Upper lobe of left lung (tissue), 6 donors: Measurements from ENCODE around the gene NHLRC1. TPM values are rescaled to one million over a fixed set of nuclear protein-coding genes. Genes with fewer than 3 reads are reported as not detected.

Experiments
- ATAC-seq, 2 donors: fragments of 200-7000 bp; cut with Tn5 transposase; one replicate each; pipeline ENCODE4 v1.9.1; 2022; ENCODE audit warnings: mild to moderate bottlenecking in 2 of 2, moderate library complexity in 2 of 2; ENCODE audit not compliant: low FRiP score in 2 of 2
- DNase-seq, 2 donors: peaks; one replicate each; pipeline ENCODE4 v3.0.0-alpha.2; 2019 to 2020
- H3K27ac ChIP-seq, 4 donors: fragments of 200-600 bp; sonication (generic); one replicate each; pipeline ENCODE4 v1.5.1; 2016 to 2019
- H3K27me3 ChIP-seq, 4 donors: fragments of 200-600 bp; sonication (generic); one replicate each; pipeline ENCODE4 v1.5.1; 2017 to 2019
- H3K36me3 ChIP-seq, 4 donors: fragments of 200-600 bp; sonication (generic); one replicate each; pipeline ENCODE4 v1.5.1; 2016 to 2019
- H3K4me1 ChIP-seq, 4 donors: fragments of 200-600 bp; sonication (generic); one replicate each; pipeline ENCODE4 v1.5.1; 2018 to 2019
- H3K4me3 ChIP-seq, 4 donors: fragments of 200-600 bp; sonication (generic); one replicate each; pipeline ENCODE4 v1.5.1; 2017 to 2019; ENCODE audit warnings: mild to moderate bottlenecking in 2 of 4, moderate library complexity in 1 of 4
- H3K9me3 ChIP-seq, 4 donors: fragments of 200-600 bp; sonication (generic); one replicate each; pipeline ENCODE4 v1.5.1; 2018 to 2019
- EP300 ChIP-seq, 4 donors: sonication (generic); formaldehyde crosslinking; IDR thresholded peaks; one replicate each; pipeline ENCODE4 v1.5.1; 2017; ENCODE audit warnings: antibody characterized with exemption in 4 of 4, control low read depth in 2 of 4
- POLR2A ChIP-seq, 4 donors: fragments of 450-650 bp; IDR thresholded peaks; one replicate each; pipeline ENCODE4 v1.5.1; 2016 to 2017; ENCODE audit warnings: antibody characterized with exemption in 4 of 4, mild to moderate bottlenecking in 2 of 4
- POLR2AphosphoS5 ChIP-seq, 2 donors: sonication (generic); formaldehyde crosslinking; IDR thresholded peaks; one replicate each; pipeline ENCODE4 v1.5.1; 2017; ENCODE audit warnings: antibody characterized with exemption in 2 of 2
- WGBS, 2 donors: methylation state at CpG; one replicate each; pipeline ENCODE4 v1.1.5; 2017 to 2018; 5-methylcytosine and 5-hydroxymethylcytosine counted together
- total RNA-seq, 6 donors: library from RNA; depleted of rRNA in 4 of 6; stranded (reverse); fragments of >200 nt in 4 of 6; gene quantifications; one replicate each; pipeline versions ENCODE4 v1.1.0 to v1.2.1, GENCODE V29; 2016 to 2021
- TF ChIP-seq, protein P1 (sequence below), 6 experiments: fragments of 450-650 bp in 4 of 6; fragments of 200-600 bp in 2 of 6; sonication (generic) in 2 of 6; IDR thresholded peaks; one replicate each; pipeline ENCODE4 v1.5.1; 2016 to 2019; ENCODE audit warnings: antibody characterized with exemption in 6 of 6
- donor health status: DM: no; HTN: no; CAD: no; lungs with moderate emphysema.
- donor health status: DM: no; HTN: yes; CAD: no; lungs with severe emphysema.

Gene NHLRC1
- total RNA-seq, 6 donors from 2014 or later: 1.9 to 4.1 (median 3.0) TPM; not detected in 2

- 72 to 75% methylated on average over 13 of the region's 13 CpGs for WGBS, 2 donors
- Histone ChIP-seq H3K9me3 (no peaks in the 10 kb centered on the region), H3K27me3 (no peaks in the 10 kb centered on the region), H3K27ac (no peak overlapping the region), H3K4me3 (no peak overlapping the region), H3K36me3 (peaks cover 0 to 58% (median 21%) of the 10 kb centered on the region in 4 donors), H3K4me1 (no peaks in the 10 kb centered on the region)
- TF ChIP-seq, protein P1, sequence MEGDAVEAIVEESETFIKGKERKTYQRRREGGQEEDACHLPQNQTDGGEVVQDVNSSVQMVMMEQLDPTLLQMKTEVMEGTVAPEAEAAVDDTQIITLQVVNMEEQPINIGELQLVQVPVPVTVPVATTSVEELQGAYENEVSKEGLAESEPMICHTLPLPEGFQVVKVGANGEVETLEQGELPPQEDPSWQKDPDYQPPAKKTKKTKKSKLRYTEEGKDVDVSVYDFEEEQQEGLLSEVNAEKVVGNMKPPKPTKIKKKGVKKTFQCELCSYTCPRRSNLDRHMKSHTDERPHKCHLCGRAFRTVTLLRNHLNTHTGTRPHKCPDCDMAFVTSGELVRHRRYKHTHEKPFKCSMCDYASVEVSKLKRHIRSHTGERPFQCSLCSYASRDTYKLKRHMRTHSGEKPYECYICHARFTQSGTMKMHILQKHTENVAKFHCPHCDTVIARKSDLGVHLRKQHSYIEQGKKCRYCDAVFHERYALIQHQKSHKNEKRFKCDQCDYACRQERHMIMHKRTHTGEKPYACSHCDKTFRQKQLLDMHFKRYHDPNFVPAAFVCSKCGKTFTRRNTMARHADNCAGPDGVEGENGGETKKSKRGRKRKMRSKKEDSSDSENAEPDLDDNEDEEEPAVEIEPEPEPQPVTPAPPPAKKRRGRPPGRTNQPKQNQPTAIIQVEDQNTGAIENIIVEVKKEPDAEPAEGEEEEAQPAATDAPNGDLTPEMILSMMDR (IDR thresholded peaks at IDR 0.05): no peak
- TF ChIP-seq POLR2A (IDR thresholded peaks at IDR 0.05): no peak
- TF ChIP-seq EP300 (IDR thresholded peaks at IDR 0.05): no peak
- no peak for TF ChIP-seq POLR2AphosphoS5 (IDR thresholded peaks at IDR 0.05)
- DNase-seq (no peak), ATAC-seq (no peak)
These were observed 19.5 kb upstream of the NHLRC1 start for GRCh38 chr6:18141805-18142590.

DNA sequence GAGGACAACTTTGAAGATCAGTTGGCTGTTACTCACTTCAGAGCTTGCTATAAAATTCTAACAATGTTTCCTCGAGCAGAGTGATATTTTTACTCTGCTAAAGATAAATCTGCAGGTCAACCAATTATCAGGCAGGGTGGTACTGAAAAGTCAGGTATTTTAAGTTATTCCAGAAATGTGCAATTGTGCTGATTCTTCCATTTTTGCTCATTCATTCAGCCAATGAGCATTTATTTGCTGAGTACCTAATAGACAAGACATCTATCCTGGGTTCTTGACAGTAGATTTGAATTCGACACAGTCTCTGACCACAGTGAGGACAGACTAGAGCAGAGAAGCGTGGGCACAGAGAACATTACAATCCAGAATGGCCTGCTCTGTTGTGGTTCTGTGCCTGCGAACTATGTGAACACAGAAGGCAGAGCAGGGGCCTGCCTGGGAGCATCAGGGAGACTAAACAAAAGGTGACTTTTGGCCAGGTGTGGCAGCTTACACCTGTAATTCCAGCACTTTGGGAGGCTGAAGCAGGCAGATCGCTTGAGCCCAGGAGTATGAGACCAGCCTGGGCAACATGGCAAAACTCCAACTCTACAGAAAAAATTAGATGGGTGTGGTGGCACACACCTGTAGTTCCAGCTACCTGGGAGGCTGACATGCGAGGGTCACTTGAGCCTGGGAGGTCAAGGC is 17.6 kb upstream of the NHLRC1 start:
- Histone ChIP-seq H3K36me3 (peaks cover 0 to 59% (median 22%) of the 10 kb centered on the region in 4 donors), H3K4me3 (no peak overlapping the region), H3K4me1 (no peaks in the 10 kb centered on the region), H3K27me3 (no peaks in the 10 kb centered on the region), H3K27ac (no peak overlapping the region), H3K9me3 (no peaks in the 10 kb centered on the region)
- WGBS, 2 donors: 92 to 93% methylated on average over 6 of the region's 6 CpGs
- ATAC-seq (no peak), DNase-seq (no peak)
- TF ChIP-seq POLR2A (IDR thresholded peaks at IDR 0.05): no peak
- no peak for TF ChIP-seq POLR2AphosphoS5 (IDR thresholded peaks at IDR 0.05)
- TF ChIP-seq, protein P1 (IDR thresholded peaks at IDR 0.05): no peak
- no peak for TF ChIP-seq EP300 (IDR thresholded peaks at IDR 0.05)

DNA sequence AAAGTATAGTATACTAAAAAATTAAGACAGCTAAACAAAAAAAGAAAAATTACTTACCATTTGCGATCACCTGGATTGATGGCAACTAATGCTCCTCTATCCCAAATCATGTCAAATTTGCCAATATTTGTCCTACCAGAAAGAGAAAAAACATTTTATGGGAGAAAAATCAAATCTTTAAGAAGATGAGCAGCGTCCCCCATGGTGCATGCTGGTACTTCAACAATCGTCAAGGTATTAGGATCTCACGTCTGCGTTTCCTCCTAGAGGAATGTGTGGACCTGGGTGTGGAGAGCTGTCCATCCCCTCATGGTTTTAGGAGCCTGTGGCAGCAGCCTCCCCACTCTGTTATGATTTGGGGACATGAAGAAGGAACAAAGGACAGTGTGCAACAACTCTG is 16.4 kb upstream of the NHLRC1 start:
- TF ChIP-seq, protein P1 (IDR thresholded peaks at IDR 0.05): no peak
- TF ChIP-seq EP300 (IDR thresholded peaks at IDR 0.05) (no peak), POLR2A (IDR thresholded peaks at IDR 0.05) (no peak), POLR2AphosphoS5 (IDR thresholded peaks at IDR 0.05) (no peak)
- peaks cover 0 to 69% (median 23%) of the 10 kb centered on the region in 4 donors for H3K36me3 ChIP-seq
- H3K4me3 ChIP-seq: no peak overlapping the region
- H3K9me3 ChIP-seq: no peaks in the 10 kb centered on the region
- no peak overlapping the region for H3K27ac ChIP-seq
- no peak for DNase-seq
- ATAC-seq: no peak
- H3K4me1 ChIP-seq: no peaks in the 10 kb centered on the region
- WGBS, 2 donors: 96% methylated on average over 5 of the region's 5 CpGs
- H3K27me3 ChIP-seq: no peaks in the 10 kb centered on the region

GRCh38 chr6:18136260-18136659 is 13.8 kb upstream of the NHLRC1 start:
- ATAC-seq (no peak), DNase-seq (peak in 1 of 2 donors; percentile 47)
- TF ChIP-seq, protein P1 (IDR thresholded peaks at IDR 0.05): no peak
- TF ChIP-seq POLR2AphosphoS5 (IDR thresholded peaks at IDR 0.05): no peak
- no peak for TF ChIP-seq EP300 (IDR thresholded peaks at IDR 0.05)
- TF ChIP-seq POLR2A (IDR thresholded peaks at IDR 0.05): no peak
- WGBS, 2 donors: 94 to 97% methylated on average over 10 of the region's 10 CpGs
- Histone ChIP-seq H3K27me3 (no peaks in the 10 kb centered on the region), H3K4me3 (no peak overlapping the region), H3K9me3 (no peaks in the 10 kb centered on the region), H3K4me1 (no peaks in the 10 kb centered on the region), H3K36me3 (peaks cover 0 to 80% (median 14%) of the 10 kb centered on the region in 4 donors), H3K27ac (no peak overlapping the region)
